Hepatocyte (in vitro differentiated cells): ENCODE data around the gene OBP2B. TPM values are rescaled to one million over a fixed set of nuclear protein-coding genes. Genes with fewer than 3 reads are reported as not detected.
"Not testable (repeated sequence)": the region's sequence is repeated elsewhere in the genome, so short reads cannot be mapped to it uniquely, and the experiment has no call there.

Experiments
- DNase-seq: peaks from one replicate; pipeline ENCODE4 v3.0.0-alpha.2; 2016; ENCODE audit warnings: low spot score
- H2AFZ ChIP-seq: fragments of 200-600 bp; sonication (generic); 2 replicates; pipeline ENCODE4 v1.6.0; 2016; ENCODE audit warnings: antibody characterized with exemption, mild to moderate bottlenecking
- H3K27ac ChIP-seq: fragments of 200-600 bp; sonication (generic); 2 replicates; pipeline ENCODE4 v1.5.1; 2016; ENCODE audit warnings: mild to moderate bottlenecking
- H3K27me3 ChIP-seq: fragments of 200-600 bp; sonication (generic); 2 replicates; pipeline ENCODE4 v1.6.1; 2016
- H3K36me3 ChIP-seq: fragments of 200-600 bp; sonication (generic); replicated peaks from 2 replicates; pipeline ENCODE4 v1.5.1; 2016; ENCODE audit warnings: low read depth; ENCODE audit not compliant: insufficient read depth
- H3K4me1 ChIP-seq: fragments of 200-600 bp; sonication (generic); 2 replicates; pipeline ENCODE4 v1.5.1; 2016; ENCODE audit warnings: mild to moderate bottlenecking, moderate library complexity; ENCODE audit not compliant: insufficient read depth
- H3K4me2 ChIP-seq: fragments of 200-600 bp; sonication (generic); 2 replicates; pipeline ENCODE4 v1.6.0; 2016
- H3K4me3 ChIP-seq: fragments of 200-600 bp; sonication (generic); 2 replicates; pipeline ENCODE4 v1.5.1; 2016; ENCODE audit warnings: mild to moderate bottlenecking
- H3K79me2 ChIP-seq: fragments of 200-600 bp; sonication (generic); 2 replicates; pipeline ENCODE4 v1.6.0; 2017; ENCODE audit warnings: mild to moderate bottlenecking
- H3K9me2 ChIP-seq: fragments of 200-600 bp; sonication (generic); replicated peaks from 2 replicates; pipeline ENCODE4 v1.6.0; 2017; ENCODE audit warnings: mild to moderate bottlenecking; ENCODE audit not compliant: insufficient read depth
- H3K9me3 ChIP-seq: fragments of 200-600 bp; sonication (generic); 2 replicates; pipeline ENCODE4 v1.5.1; 2016; ENCODE audit warnings: low read depth, mild to moderate bottlenecking
- H4K20me1 ChIP-seq: fragments of 200-600 bp; sonication (generic); 2 replicates; pipeline ENCODE4 v1.6.0; 2016; ENCODE audit warnings: mild to moderate bottlenecking; ENCODE audit not compliant: insufficient read depth, poor library complexity, severe bottlenecking
- CTCF ChIP-seq: fragments of 200-600 bp; sonication (generic); IDR thresholded peaks from 2 replicates; pipeline ENCODE4 v1.5.1; 2016; ENCODE audit warnings: antibody characterized with exemption, mild to moderate bottlenecking; ENCODE audit not compliant: poor library complexity
- EZH2 ChIP-seq: fragments of 200-600 bp; sonication (generic); IDR thresholded peaks from 2 replicates; pipeline ENCODE4 v1.6.1; 2016; ENCODE audit warnings: antibody characterized with exemption, mild to moderate bottlenecking, borderline replicate concordance
- EZH2phosphoT487 ChIP-seq: fragments of 200-600 bp; sonication (generic); IDR thresholded peaks from one replicate; pipeline ENCODE4 v1.6.1; 2018; ENCODE audit warnings: antibody characterized with exemption, mild to moderate bottlenecking, low read depth, moderate library complexity; ENCODE audit not compliant: unreplicated experiment, severe bottlenecking
- WGBS: methylation state at CpG from one replicate; pipeline ENCODE4 v1.1.6; 2016; ENCODE audit warnings: low lambda C conversion rate; ENCODE audit errors: missing lambda C conversion rate; 5-methylcytosine and 5-hydroxymethylcytosine counted together
- polyA plus RNA-seq: library from polyadenylated mRNA; unstranded; fragments of >200 nt; fragmentation: Nextera tagmentation; extraction: Ambion mirVana; gene quantifications from 2 replicates; pipeline ENCODE4 v1.2.1, GENCODE V29; 2016
- total RNA-seq: library from RNA; depleted of rRNA; stranded (reverse); fragments of >200 nt; gene quantifications from 2 replicates; pipeline ENCODE4 v1.2.3, GENCODE V29; 2014

OBP2B gene
- total and polyA plus RNA-seq, 2 experiments from 2014 or later: not detected

- Histone ChIP-seq H3K9me2 (no peaks in the 10 kb centered on the region), H3K27ac (no peak overlapping the region), H3K9me3 (no peaks in the 10 kb centered on the region), H3K36me3 (no peaks in the 10 kb centered on the region), H3K79me2 (no peaks in the 10 kb centered on the region), H4K20me1 (no peaks in the 10 kb centered on the region), H3K4me3 (no peak overlapping the region), H3K4me1 (peaks cover 4% of the 10 kb centered on the region), H3K27me3 (no peaks in the 10 kb centered on the region), H3K4me2 (no peak overlapping the region), H2AFZ (no peak overlapping the region)
- 87% methylated on average over 17 of the region's 17 CpGs for WGBS
- DNase-seq: no peak
- TF ChIP-seq CTCF (no peak), EZH2phosphoT487 (no peak), EZH2 (no peak)
These were observed 28.1 kb upstream of the OBP2B start for GRCh38 chr9:133237035-133237731.

- not testable (repeated sequence) for H3K36me3 ChIP-seq, H3K79me2 ChIP-seq, H3K4me2 ChIP-seq, H3K9me3 ChIP-seq, H4K20me1 ChIP-seq, H2AFZ ChIP-seq, H3K4me1 ChIP-seq, H3K27me3 ChIP-seq, H3K9me2 ChIP-seq, H3K27ac ChIP-seq, DNase-seq, H3K4me3 ChIP-seq
- WGBS: 84% methylated on average over 18 of the region's 19 CpGs
These were observed 27.4 kb upstream of the OBP2B start for GRCh38 chr9:133236291-133237034.

- Histone ChIP-seq H3K4me1 (peaks cover 4% of the 10 kb centered on the region), H3K4me3 (no peak overlapping the region), H3K4me2 (no peak overlapping the region), H3K27ac (no peak overlapping the region), H4K20me1 (no peaks in the 10 kb centered on the region), H3K36me3 (no peaks in the 10 kb centered on the region), H2AFZ (no peak overlapping the region), H3K27me3 (no peaks in the 10 kb centered on the region), H3K9me2 (no peaks in the 10 kb centered on the region), H3K79me2 (no peaks in the 10 kb centered on the region), H3K9me3 (no peaks in the 10 kb centered on the region)
- no peak for DNase-seq
- WGBS: 91% methylated on average over 11 of the region's 11 CpGs
- TF ChIP-seq EZH2 (no peak), EZH2phosphoT487 (no peak), CTCF (no peak)
These were observed 26.6 kb upstream of the OBP2B start for GRCh38 chr9:133235549-133236222.
